Keratinocyte (primary cell): ENCODE measurements around the gene PNMT. TPM values are rescaled to one million over a fixed set of nuclear protein-coding genes. Genes with fewer than 3 reads are reported as not detected.

Source experiments
- DNase-seq: peaks from one replicate; pipeline ENCODE4 v3.0.0-alpha.2; 2011; ENCODE audit warnings: low read depth, missing footprints, low spot score
- FAIRE-seq: peaks from 2 replicates; lab custom pipeline; 2011; peaks lifted over from hg19 to GRCh38; lab: Jason Lieb, UNC
- H2AFZ ChIP-seq: 2 replicates; pipeline ENCODE4 v1.6.0; 2012; ENCODE audit warnings: low read length, control low read depth, inconsistent platforms; ENCODE audit not compliant: control insufficient read depth
- H3K27ac ChIP-seq: 2 replicates; pipeline ENCODE4 v1.5.1; 2011; ENCODE audit warnings: low read length; ENCODE audit not compliant: control insufficient read depth, insufficient read depth
- H3K27me3 ChIP-seq: 3 replicates; pipeline ENCODE4 v1.6.0; 2011; ENCODE audit warnings: low read length; ENCODE audit not compliant: control insufficient read depth, insufficient read depth; ENCODE audit errors: extremely low read depth
- H3K36me3 ChIP-seq, 2 experiments: 2 replicates in 1 of 2; 3 replicates in 1 of 2; pipeline ENCODE4 v1.5.1; 2011; ENCODE audit warnings: low read length in 2 of 2, mild to moderate bottlenecking in 1 of 2; ENCODE audit not compliant: control insufficient read depth in 2 of 2, insufficient read depth in 2 of 2; ENCODE audit errors: extremely low read depth in 1 of 2
- H3K4me1 ChIP-seq: 3 replicates; pipeline ENCODE4 v1.5.1; 2011; ENCODE audit warnings: low read length; ENCODE audit not compliant: control insufficient read depth, insufficient read depth; ENCODE audit errors: extremely low read depth
- H3K4me2 ChIP-seq: 3 replicates; pipeline ENCODE4 v1.6.0; 2011; ENCODE audit warnings: low read depth, low read length; ENCODE audit not compliant: control insufficient read depth, insufficient read depth; ENCODE audit errors: extremely low read depth
- H3K4me3 ChIP-seq, 3 experiments: fragments of 200-600 bp in 1 of 3; sonication (generic) in 1 of 3; 2 replicates in 2 of 3; 3 replicates in 1 of 3; pipeline ENCODE4 v1.5.1; 2011 to 2016; ENCODE audit warnings: low read length in 3 of 3, mild to moderate bottlenecking in 3 of 3, control low read depth in 2 of 3, inconsistent platforms in 1 of 3, low read depth in 1 of 3, mixed read lengths in 1 of 3, mixed run types in 1 of 3, moderate library complexity in 1 of 3; ENCODE audit not compliant: control insufficient read depth in 2 of 3, insufficient read depth in 2 of 3; ENCODE audit errors: extremely low read depth in 1 of 3
- H3K79me2 ChIP-seq: 2 replicates; pipeline ENCODE4 v1.6.0; 2012; ENCODE audit warnings: low read length; ENCODE audit not compliant: control insufficient read depth, insufficient read depth
- H3K9ac ChIP-seq: 3 replicates; pipeline ENCODE4 v1.6.0; 2011; ENCODE audit warnings: low read length; ENCODE audit not compliant: control insufficient read depth, insufficient read depth; ENCODE audit errors: extremely low read depth
- H3K9me1 ChIP-seq: 3 replicates; pipeline ENCODE4 v1.6.0; 2011; ENCODE audit warnings: low read length; ENCODE audit not compliant: control insufficient read depth, insufficient read depth; ENCODE audit errors: extremely low read depth
- H3K9me3 ChIP-seq: 2 replicates; pipeline ENCODE4 v1.5.1; 2012; ENCODE audit warnings: low read depth, low read length; ENCODE audit not compliant: control insufficient read depth
- H4K20me1 ChIP-seq: 3 replicates; pipeline ENCODE4 v1.6.0; 2011; ENCODE audit warnings: low read length; ENCODE audit not compliant: control insufficient read depth, insufficient read depth; ENCODE audit errors: extremely low read depth
- EZH2 ChIP-seq: IDR thresholded peaks from one replicate; pipeline ENCODE4 v1.6.1; 2012; ENCODE audit warnings: inconsistent platforms, mild to moderate bottlenecking, low read length, moderate library complexity
- dilution Hi-C: fragments of 300-500 bp; cut with MboI; formaldehyde crosslinking; loops from one replicate; pipeline ENCODE4 v1.7.0; 2020; ENCODE audit warnings: low sequenced_read_pairs; ENCODE audit not compliant: extremely low pct_ligation_motif_present
- polyA plus RNA-seq, 5 experiments: library from polyadenylated mRNA; depleted of rRNA in 3 of 5; stranded (reverse) in 3 of 5; stranded (forward) in 1 of 5; unstranded in 1 of 5; fragments of >200 nt; gene quantifications; 1 replicate in 1 of 5; 2 replicates in 3 of 5; 3 replicates in 1 of 5; pipeline versions ENCODE4 v1.2.1 to v1.2.3, GENCODE V29; 2011 to 2012; ENCODE audit warnings: missing spikeins in 2 of 5, low read depth in 1 of 5, low replicate concordance in 1 of 5
- TF ChIP-seq, protein P1 (sequence below), 3 experiments: IDR thresholded peaks in 1 of 3; conservative IDR thresholded peaks in 1 of 3; optimal IDR thresholded peaks in 1 of 3; 2 replicates in 2 of 3; 3 replicates in 1 of 3; pipeline versions ENCODE3 to v1.5.1; 2011; ENCODE audit warnings: low read length in 3 of 3, mild to moderate bottlenecking in 3 of 3, moderate library complexity in 2 of 3, control low read depth in 1 of 3, inconsistent platforms in 1 of 3; ENCODE audit not compliant: insufficient read depth in 2 of 3; ENCODE audit errors: extremely low read depth in 1 of 3

PNMT gene
- polyA plus RNA-seq, 1 donor (not counting 4 experiments of a cell fraction or from before 2014, with no cell fraction given), result not detected

DNA sequence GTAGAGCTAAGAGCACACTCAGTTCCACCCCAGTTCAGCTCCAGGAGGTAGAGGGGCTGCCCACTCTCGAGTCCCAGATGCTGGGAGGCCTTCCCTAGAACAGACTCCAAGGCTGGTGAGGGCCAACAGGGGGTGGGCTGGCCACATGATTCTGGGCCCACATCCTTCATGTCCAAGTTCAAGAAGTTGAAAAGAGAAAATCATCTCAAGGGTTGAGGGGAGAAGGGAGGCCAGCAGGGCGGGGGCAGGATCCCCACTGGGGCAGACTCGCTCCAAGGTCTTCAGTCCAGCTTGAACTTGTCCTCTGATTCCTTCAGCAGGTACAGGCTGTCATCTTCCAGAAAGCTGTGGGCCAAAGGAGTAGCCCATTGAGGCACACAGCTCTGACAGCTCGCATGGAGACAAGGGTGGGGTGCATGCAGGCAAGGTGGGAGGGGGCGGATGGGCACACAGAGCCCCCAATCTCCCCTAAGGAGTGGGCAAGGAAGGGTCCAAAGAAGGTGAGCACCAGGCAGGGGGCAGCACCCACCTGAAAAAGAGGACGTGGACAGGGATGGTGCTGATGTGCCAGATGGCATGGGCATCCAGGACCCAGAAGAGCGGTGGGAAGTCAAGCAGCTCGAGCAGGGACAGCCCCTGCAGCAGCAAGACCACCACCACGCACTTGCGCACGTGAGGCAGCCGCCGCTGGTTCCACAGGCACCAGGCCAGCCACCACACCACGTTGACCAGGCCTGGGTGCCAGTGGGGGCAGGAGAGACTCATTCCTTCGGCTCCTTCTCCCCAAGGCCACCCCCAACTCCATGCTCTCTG, 4.5 kb downstream of the PNMT start:
- no peak overlapping the region for H3K27ac ChIP-seq
- H3K27me3 ChIP-seq, result peaks cover 25% of the 10 kb centered on the region
- no peak overlapping the region for H3K9ac ChIP-seq
- H3K4me2 ChIP-seq, result no peak overlapping the region
- H3K9me3 ChIP-seq, result no peaks in the 10 kb centered on the region
- no peaks in the 10 kb centered on the region for H3K36me3 ChIP-seq
- H3K4me3 ChIP-seq, result no peak overlapping the region
- FAIRE-seq, result no peak
- no peaks in the 10 kb centered on the region for H3K9me1 ChIP-seq
- dilution Hi-C loops, result no loop called here
- no peaks in the 10 kb centered on the region for H3K79me2 ChIP-seq
- H3K4me1 ChIP-seq, result peaks cover 3% of the 10 kb centered on the region
- DNase-seq, result no peak
- no peak for TF ChIP-seq EZH2
- TF ChIP-seq, protein P1, sequence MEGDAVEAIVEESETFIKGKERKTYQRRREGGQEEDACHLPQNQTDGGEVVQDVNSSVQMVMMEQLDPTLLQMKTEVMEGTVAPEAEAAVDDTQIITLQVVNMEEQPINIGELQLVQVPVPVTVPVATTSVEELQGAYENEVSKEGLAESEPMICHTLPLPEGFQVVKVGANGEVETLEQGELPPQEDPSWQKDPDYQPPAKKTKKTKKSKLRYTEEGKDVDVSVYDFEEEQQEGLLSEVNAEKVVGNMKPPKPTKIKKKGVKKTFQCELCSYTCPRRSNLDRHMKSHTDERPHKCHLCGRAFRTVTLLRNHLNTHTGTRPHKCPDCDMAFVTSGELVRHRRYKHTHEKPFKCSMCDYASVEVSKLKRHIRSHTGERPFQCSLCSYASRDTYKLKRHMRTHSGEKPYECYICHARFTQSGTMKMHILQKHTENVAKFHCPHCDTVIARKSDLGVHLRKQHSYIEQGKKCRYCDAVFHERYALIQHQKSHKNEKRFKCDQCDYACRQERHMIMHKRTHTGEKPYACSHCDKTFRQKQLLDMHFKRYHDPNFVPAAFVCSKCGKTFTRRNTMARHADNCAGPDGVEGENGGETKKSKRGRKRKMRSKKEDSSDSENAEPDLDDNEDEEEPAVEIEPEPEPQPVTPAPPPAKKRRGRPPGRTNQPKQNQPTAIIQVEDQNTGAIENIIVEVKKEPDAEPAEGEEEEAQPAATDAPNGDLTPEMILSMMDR (optimal IDR thresholded peaks at IDR 0.05 in 1 of 3, IDR thresholded peaks at IDR 0.05 in 1 of 3, conservative IDR thresholded peaks at IDR 0.05 in 1 of 3; ENCODE audit: extremely low read depth in 1 of 3, insufficient read depth in 2 of 3, low read length in 3 of 3), result no peak
- no peaks in the 10 kb centered on the region for H4K20me1 ChIP-seq
- H2AFZ ChIP-seq, result no peak overlapping the region

DNA sequence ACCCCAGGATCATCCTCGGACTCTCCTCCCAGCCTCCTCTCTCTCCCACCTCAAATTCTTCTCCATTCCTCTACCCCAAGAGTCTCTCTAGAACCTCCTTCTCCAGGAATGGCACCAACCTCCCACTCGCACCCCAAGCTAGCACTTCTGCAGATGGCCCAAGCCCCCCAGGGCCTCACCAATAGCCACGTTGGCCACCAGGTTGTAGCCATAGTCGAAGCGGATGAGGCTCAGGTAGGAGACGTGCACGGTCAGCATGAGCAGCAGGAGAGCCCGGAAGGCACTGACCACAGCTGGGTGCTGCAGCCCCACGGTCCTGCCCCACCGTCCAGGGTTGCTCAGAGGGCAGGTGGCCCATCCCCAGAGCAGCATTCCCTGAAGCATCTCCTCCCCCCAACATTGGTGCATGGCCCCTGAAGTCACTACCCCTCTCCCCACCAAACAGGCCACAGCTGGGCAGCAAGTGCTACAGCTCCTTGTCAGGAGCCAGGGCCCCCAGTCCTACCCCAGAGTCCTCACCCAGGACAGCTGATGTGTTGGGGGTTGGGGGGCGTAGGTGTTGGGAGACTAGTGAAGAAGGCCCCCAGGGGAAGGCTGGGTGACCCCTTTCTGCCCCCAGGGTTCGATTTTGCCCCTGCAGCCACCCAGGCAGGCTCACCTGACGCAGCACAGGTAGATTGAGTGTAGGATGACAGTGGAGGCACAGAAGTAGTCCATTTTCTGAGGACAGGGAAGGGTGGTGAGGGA, 5.3 kb downstream of the PNMT start:
- DNase-seq (no peak), FAIRE-seq (no peak)
- peaks cover 20% of the 10 kb centered on the region for H3K27me3 ChIP-seq
- H3K4me1 ChIP-seq, result peaks cover 2% of the 10 kb centered on the region
- no peaks in the 10 kb centered on the region for H4K20me1 ChIP-seq
- TF ChIP-seq, protein P1 (optimal IDR thresholded peaks at IDR 0.05 in 1 of 3, IDR thresholded peaks at IDR 0.05 in 1 of 3, conservative IDR thresholded peaks at IDR 0.05 in 1 of 3; ENCODE audit: extremely low read depth in 1 of 3, insufficient read depth in 2 of 3, low read length in 3 of 3), result no peak
- TF ChIP-seq EZH2, result no peak
- H3K4me3 ChIP-seq, result no peak overlapping the region
- dilution Hi-C loops, result no loop called here
- no peaks in the 10 kb centered on the region for H3K9me1 ChIP-seq
- H3K4me2 ChIP-seq, result no peak overlapping the region
- H3K9ac ChIP-seq, result no peak overlapping the region
- no peak overlapping the region for H3K27ac ChIP-seq
- H3K9me3 ChIP-seq, result no peaks in the 10 kb centered on the region
- no peaks in the 10 kb centered on the region for H3K79me2 ChIP-seq
- no peaks in the 10 kb centered on the region for H3K36me3 ChIP-seq
- H2AFZ ChIP-seq, result no peak overlapping the region
